ENCODE results near the gene GABARAP. TPM values are rescaled to one million over a fixed set of nuclear protein-coding genes. Genes with fewer than 3 reads are reported as not detected.

GABARAP gene
- total RNA-seq, 1 donor from 2014 or later: 130 TPM

GRCh38 chr17:7208754-7209460 is 33.3 kb downstream of the GABARAP start:
- no peak for DNase-seq (ENCODE audit: low read depth in 2 of 2)

GRCh38 chr17:7208027-7208571 is 34.1 kb downstream of the GABARAP start:
- DNase-seq (ENCODE audit: low read depth in 2 of 2): no peak

GRCh38 chr17:7207120-7208001 is 34.9 kb downstream of the GABARAP start:
- no peak for DNase-seq (ENCODE audit: low read depth in 2 of 2)

- DNase-seq (ENCODE audit: low read depth in 2 of 2): peak in 1 of 2 donors; percentile 33
Observed at GRCh38 chr17:7205561-7205960, 36.7 kb downstream of the GABARAP start.

GRCh38 chr17:7204828-7205461 is 37.3 kb downstream of the GABARAP start:
- DNase-seq (ENCODE audit: low read depth in 2 of 2): peak; percentile 70 to 71

- no peak for DNase-seq (ENCODE audit: low read depth in 2 of 2)
Observed at GRCh38 chr17:7204336-7204735, 37.9 kb downstream of the GABARAP start.

GRCh38 chr17:7203391-7203790 is 38.9 kb downstream of the GABARAP start:
- DNase-seq (ENCODE audit: low read depth in 2 of 2): no peak

- DNase-seq (ENCODE audit: low read depth in 2 of 2): no peak
Observed at GRCh38 chr17:7196651-7197401, 45.4 kb downstream of the GABARAP start.

- no peak for DNase-seq (ENCODE audit: low read depth in 2 of 2)
Observed at GRCh38 chr17:7195971-7196370, 46.3 kb downstream of the GABARAP start.

- no peak for DNase-seq (ENCODE audit: low read depth in 2 of 2)
Observed at GRCh38 chr17:7192271-7192937, 49.8 kb downstream of the GABARAP start.

GRCh38 chr17:7191571-7192270 is 50.5 kb downstream of the GABARAP start:
- peak; percentile 29 to 44 for DNase-seq (ENCODE audit: low read depth in 2 of 2)

- no peak for DNase-seq (ENCODE audit: low read depth in 2 of 2)
Observed at GRCh38 chr17:7191069-7191468, 51.2 kb downstream of the GABARAP start.

GRCh38 chr17:7190276-7190917 is 51.9 kb downstream of the GABARAP start:
- DNase-seq (ENCODE audit: low read depth in 2 of 2): no peak

Other genes with a start within 250 kb of the GABARAP start
- not detected in 2 replicates for gene ALOX12, start 246.4 kb downstream of the GABARAP start, total RNA-seq
- 34.2 and 60.7 TPM in 2 replicates for gene RNASEK, start 229.8 kb downstream of the GABARAP start, total RNA-seq
- gene BCL6B, start 219.4 kb downstream of the GABARAP start, total RNA-seq: 54.5 and 59.9 TPM in 2 replicates
- gene SLC16A13, start 206.4 kb downstream of the GABARAP start, total RNA-seq: 1.3 and 2.4 TPM in 2 replicates
- gene SLC16A11, start 198.4 kb downstream of the GABARAP start, total RNA-seq: 0.22 and 1.2 TPM in 2 replicates
- 0.99 and 1.7 TPM in 2 replicates for gene CLEC10A, start 162.2 kb downstream of the GABARAP start, total RNA-seq
- gene ASGR2, start 127.6 kb downstream of the GABARAP start, total RNA-seq: not detected in 2 replicates
- 14.4 and 28.8 TPM in 2 replicates for gene ASGR1, start 63.1 kb downstream of the GABARAP start, total RNA-seq
- gene DLG4, start 22.6 kb downstream of the GABARAP start, total RNA-seq: 5.4 and 9.1 TPM in 2 replicates
- 205 and 242 TPM in 2 replicates for gene ACADVL, start 22.5 kb downstream of the GABARAP start, total RNA-seq
- 25.1 and 31.9 TPM in 2 replicates for gene DVL2, start 7.9 kb downstream of the GABARAP start, total RNA-seq
- gene PHF23, start 3.0 kb downstream of the GABARAP start, total RNA-seq: 30.9 and 38.5 TPM in 2 replicates
- gene CTDNEP1, start 9.3 kb upstream of the GABARAP start, total RNA-seq: 22.4 and 25.2 TPM in 2 replicates
- 26.6 and 32.7 TPM in 2 replicates for gene ELP5, start 9.8 kb upstream of the GABARAP start, total RNA-seq
- gene CLDN7, start 20.0 kb upstream of the GABARAP start, total RNA-seq: 0.99 and 7.0 TPM in 2 replicates
- gene SLC2A4, start 39.3 kb upstream of the GABARAP start, total RNA-seq: 0.22 and 0.60 TPM in 2 replicates
- under 0.01 TPM in 2 replicates for gene YBX2, start 52.2 kb upstream of the GABARAP start, total RNA-seq
- gene EIF5A, start 65.2 kb upstream of the GABARAP start, total RNA-seq: 385 and 487 TPM in 2 replicates
- 22.9 and 33.5 TPM in 2 replicates for gene GPS2, start 72.9 kb upstream of the GABARAP start, total RNA-seq
- 7.4 and 13.1 TPM in 2 replicates for gene NEURL4, start 86.9 kb upstream of the GABARAP start, total RNA-seq
- 0.40 and 0.44 TPM in 2 replicates for gene ACAP1, start 94.1 kb upstream of the GABARAP start, total RNA-seq
- 2.4 and 3.8 TPM in 2 replicates for gene KCTD11, start 109.7 kb upstream of the GABARAP start, total RNA-seq
- not detected in 2 replicates for gene TMEM95, start 112.7 kb upstream of the GABARAP start, total RNA-seq
- gene TNK1, start 138.6 kb upstream of the GABARAP start, total RNA-seq: 1.5 and 1.8 TPM in 2 replicates
- 15.0 and 19.4 TPM in 2 replicates for gene PLSCR3, start 152.1 kb upstream of the GABARAP start, total RNA-seq
- 141 and 232 TPM in 2 replicates for gene TMEM256, start 161.6 kb upstream of the GABARAP start, total RNA-seq
- gene NLGN2, start 165.4 kb upstream of the GABARAP start, total RNA-seq: 1.2 and 1.3 TPM in 2 replicates
- not detected in 2 replicates for gene SPEM1, start 177.9 kb upstream of the GABARAP start, total RNA-seq
- not detected in 2 replicates for gene SPEM2, start 183.2 kb upstream of the GABARAP start, total RNA-seq
- gene SPEM3, start 186.4 kb upstream of the GABARAP start, total RNA-seq: not detected in 2 replicates
- 6.1 and 9.3 TPM in 2 replicates for gene TMEM102, start 193.0 kb upstream of the GABARAP start, total RNA-seq
- gene FGF11, start 197.1 kb upstream of the GABARAP start, total RNA-seq: 0.20 and 0.22 TPM in 2 replicates
- 8.1 and 9.2 TPM in 2 replicates for gene CHRNB1, start 202.6 kb upstream of the GABARAP start, total RNA-seq
- gene ZBTB4, start 237.2 kb upstream of the GABARAP start, total RNA-seq: 6.3 and 8.5 TPM in 2 replicates
- not detected in 2 replicates for gene SLC35G6, start 239.0 kb upstream of the GABARAP start, total RNA-seq
- gene POLR2A, start 241.9 kb upstream of the GABARAP start, total RNA-seq: 56.0 and 70.0 TPM in 2 replicates

Data from lung microvascular endothelial cell (primary cell).